Natural killer cell (primary cell): ENCODE data around the gene CAPZA2. TPM values are rescaled to one million over a fixed set of nuclear protein-coding genes. Genes with fewer than 3 reads are reported as not detected.

Source experiments
- ATAC-seq, 3 donors: fragments of 150-1000 bp in 2 of 3; fragments of 200-7000 bp in 1 of 3; cut with Tn5 transposase; 1 replicate in 1 of 3; 2 replicates in 2 of 3; pipeline ENCODE4 v1.10.0; 2021; ENCODE audit warnings: mild to moderate bottlenecking in 2 of 3, moderate library complexity in 2 of 3
- DNase-seq, 2 donors: peaks; one replicate each; pipeline versions ENCODE4 v3.0.0 to v3.0.0-alpha.2; 2013 to 2021; ENCODE audit warnings: mixed read lengths in 1 of 2
- H3K27ac ChIP-seq: one replicate; pipeline ENCODE4 v1.5.1; 2013; ENCODE audit warnings: mild to moderate bottlenecking, low read length
- H3K27me3 ChIP-seq: one replicate; pipeline ENCODE4 v1.6.1; 2013; ENCODE audit warnings: low read length; ENCODE audit not compliant: control insufficient read depth, insufficient read depth
- H3K36me3 ChIP-seq: one replicate; pipeline ENCODE4 v1.6.1; 2013; ENCODE audit warnings: low read length; ENCODE audit not compliant: control insufficient read depth, insufficient read depth
- H3K4me1 ChIP-seq: one replicate; pipeline ENCODE4 v1.6.1; 2013; ENCODE audit warnings: low read length; ENCODE audit not compliant: control insufficient read depth, insufficient read depth
- H3K4me3 ChIP-seq: one replicate; pipeline ENCODE4 v1.5.1; 2013; ENCODE audit warnings: low read length
- H3K9me3 ChIP-seq: one replicate; pipeline ENCODE4 v1.6.1; 2013; ENCODE audit warnings: low read length; ENCODE audit not compliant: control insufficient read depth, insufficient read depth
- H3K27ac Mint-ChIP-seq, 2 donors: one replicate each; pipeline ENCODE4 v1.8.0; 2022; ENCODE audit warnings: mild to moderate bottlenecking in 2 of 2, mixed read lengths in 2 of 2, moderate library complexity in 1 of 2
- H3K27me3 Mint-ChIP-seq, 2 donors: one replicate each; pipeline ENCODE4 v1.8.0; 2022; ENCODE audit warnings: low read depth in 2 of 2, mixed read lengths in 2 of 2
- H3K36me3 Mint-ChIP-seq: one replicate; pipeline ENCODE4 v1.8.0; 2022; ENCODE audit warnings: mixed read lengths
- H3K4me1 Mint-ChIP-seq, 2 donors: one replicate each; pipeline ENCODE4 v1.8.0; 2022; ENCODE audit warnings: mixed read lengths in 2 of 2
- H3K4me3 Mint-ChIP-seq: one replicate; pipeline ENCODE4 v1.8.0; 2022; ENCODE audit warnings: mild to moderate bottlenecking, moderate library complexity, mixed read lengths
- H3K9me3 Mint-ChIP-seq, 2 donors: one replicate each; pipeline ENCODE4 v1.8.0; 2022; ENCODE audit warnings: mixed read lengths in 2 of 2
- CTCF ChIP-seq: fragments of 200-600 bp; IDR thresholded peaks from one replicate; pipeline ENCODE4 v1.8.0; 2022; ENCODE audit warnings: antibody characterized with exemption
- WGBS: methylation state at CpG from one replicate; pipeline ENCODE4 v1.1.7; 2013; ENCODE audit warnings: missing lambda C conversion rate; ENCODE audit not compliant: insufficient coverage; 5-methylcytosine and 5-hydroxymethylcytosine counted together
- intact Hi-C: fragments of 100-400 bp; cut with micrococcal nuclease; formaldehyde crosslinking; loops from one replicate; pipeline ENCODE4 v1.14.2; 2022
- total RNA-seq, 4 donors: library from RNA; stranded (reverse); fragments of 120-200 nt in 1 of 4; gene quantifications; one replicate each; pipeline versions ENCODE4 v1.2.3 to v1.2.4, GENCODE V29; 2013 to 2022

The CAPZA2 gene
- total RNA-seq, 3 donors from 2014 or later (not counting 1 experiment from before 2014, with no cell fraction given), result 97.0 to 135 (median 131) TPM

GRCh38 chr7:116910383-116910782, 48.0 kb downstream of the CAPZA2 start:
- Histone ChIP-seq H3K9me3 (no peaks in the 10 kb centered on the region), H3K4me3 (no peak overlapping the region), H3K27me3 (no peaks in the 10 kb centered on the region), H3K27ac (no peak overlapping the region), H3K4me1 (no peaks in the 10 kb centered on the region), H3K36me3 (peaks cover 69% of the 10 kb centered on the region)
- intact Hi-C loops, result no loop called here
- Mint-ChIP-seq H3K4me3 (no peak overlapping the region), H3K4me1 (no peaks in the 10 kb centered on the region), H3K27ac (peak overlapping the region in 1 of 2 donors; percentile 54), H3K9me3 (no peaks in the 10 kb centered on the region), H3K27me3 (no peaks in the 10 kb centered on the region), H3K36me3 (peaks cover 8% of the 10 kb centered on the region)
- TF ChIP-seq CTCF, result no peak
- DNase-seq (no peak), ATAC-seq (no peak)
- 98% methylated on average over 6 of the region's 6 CpGs for WGBS

- no peaks in the 10 kb centered on the region for H3K27me3 ChIP-seq
- H3K4me3 Mint-ChIP-seq, result no peak overlapping the region
- H3K9me3 Mint-ChIP-seq, result no peaks in the 10 kb centered on the region
- H3K36me3 ChIP-seq, result peaks cover 65% of the 10 kb centered on the region
- no peak for TF ChIP-seq CTCF
- intact Hi-C loops, result no loop called here
- no peak for ATAC-seq
- no peak overlapping the region for H3K27ac ChIP-seq
- peak overlapping the region in 1 of 2 donors; percentile 6 for H3K27ac Mint-ChIP-seq
- DNase-seq, result no peak
- peaks cover 8% of the 10 kb centered on the region for H3K36me3 Mint-ChIP-seq
- H3K4me1 ChIP-seq, result no peaks in the 10 kb centered on the region
- 100% methylated on average over 1 of the region's 1 CpG for WGBS
- no peaks in the 10 kb centered on the region for H3K4me1 Mint-ChIP-seq
- H3K4me3 ChIP-seq, result no peak overlapping the region
- no peaks in the 10 kb centered on the region for H3K9me3 ChIP-seq
- no peaks in the 10 kb centered on the region for H3K27me3 Mint-ChIP-seq
These were observed 49.4 kb downstream of the CAPZA2 start for GRCh38 chr7:116911801-116912200.

- DNase-seq, result no peak
- no peak for TF ChIP-seq CTCF
- Histone ChIP-seq H3K9me3 (no peaks in the 10 kb centered on the region), H3K27me3 (no peaks in the 10 kb centered on the region), H3K27ac (no peak overlapping the region), H3K36me3 (peaks cover 63% of the 10 kb centered on the region), H3K4me3 (no peak overlapping the region), H3K4me1 (no peaks in the 10 kb centered on the region)
- intact Hi-C loops, result no loop called here
- Mint-ChIP-seq H3K27ac (peak overlapping the region in 1 of 2 donors; percentile 4), H3K36me3 (peaks cover 8% of the 10 kb centered on the region), H3K9me3 (no peaks in the 10 kb centered on the region), H3K4me1 (no peaks in the 10 kb centered on the region), H3K27me3 (no peaks in the 10 kb centered on the region), H3K4me3 (no peak overlapping the region)
- WGBS, result no CpG with 5 or more reads among the region's 1 CpG
- ATAC-seq, result no peak
These were observed 50.0 kb downstream of the CAPZA2 start for GRCh38 chr7:116912269-116912909.

GRCh38 chr7:116918704-116919103, 56.3 kb downstream of the CAPZA2 start:
- Mint-ChIP-seq H3K4me3 (no peak overlapping the region), H3K27ac (no peak overlapping the region), H3K36me3 (peaks cover 8% of the 10 kb centered on the region), H3K27me3 (no peaks in the 10 kb centered on the region), H3K4me1 (peaks cover 0 to 9% of the 10 kb centered on the region in 2 donors), H3K9me3 (no peaks in the 10 kb centered on the region)
- no peak for TF ChIP-seq CTCF
- Histone ChIP-seq H3K4me1 (no peaks in the 10 kb centered on the region), H3K36me3 (peaks cover 30% of the 10 kb centered on the region), H3K27ac (no peak overlapping the region), H3K27me3 (no peaks in the 10 kb centered on the region), H3K9me3 (no peaks in the 10 kb centered on the region), H3K4me3 (no peak overlapping the region)
- ATAC-seq (no peak), DNase-seq (no peak)
- no CpG with 5 or more reads among the region's 3 CpGs for whole genome bisulfite sequencing
- intact Hi-C loops, result no loop called here
